ENCODE data around the gene MPPED2. TPM values are rescaled to one million over a fixed set of nuclear protein-coding genes. Genes with fewer than 3 reads are reported as not detected.

MPPED2 gene
- total and polyA plus RNA-seq, 2 donors (not counting 3 experiments of a cell fraction or from before 2014, with no cell fraction given), result not detected

- Histone ChIP-seq H3K4me2 (ENCODE audit: insufficient read depth, low read length) (no peak overlapping the region), H3K9me1 (replicated peaks; ENCODE audit: control insufficient read depth, extremely low read depth, insufficient read depth, low read length) (no peaks in the 10 kb centered on the region), H3K27ac (ENCODE audit: insufficient read depth, low read depth, low read length) (no peak overlapping the region), H3K4me1 (ENCODE audit: control insufficient read depth, extremely low read depth, insufficient read depth, low read length) (no peaks in the 10 kb centered on the region), H4K20me1 (replicated peaks; ENCODE audit: control insufficient read depth, extremely low read depth, insufficient read depth, low read length) (no peaks in the 10 kb centered on the region), H3K36me3 (ENCODE audit: control insufficient read depth in 2 of 2, extremely low read depth in 1 of 2, insufficient read depth in 2 of 2, low read length in 2 of 2) (no peaks in the 10 kb centered on the region), H3K27me3 (ENCODE audit: control insufficient read depth in 2 of 2, insufficient read depth in 2 of 2, low read length in 2 of 2) (no peaks in the 10 kb centered on the region), H3K9ac (replicated peaks; ENCODE audit: extremely low read depth, insufficient read depth, low read length) (no peak overlapping the region), H3K9me3 (replicated peaks; ENCODE audit: control insufficient read depth, insufficient read depth, low read length) (no peaks in the 10 kb centered on the region), H3K4me3 (replicated peaks in 1 of 3; ENCODE audit: insufficient read depth in 1 of 3, low read depth in 1 of 3, low read length in 3 of 3) (no peak overlapping the region), H2AFZ (ENCODE audit: low read depth, low read length) (no peak overlapping the region), H3K79me2 (ENCODE audit: control insufficient read depth, insufficient read depth, low read length) (no peaks in the 10 kb centered on the region)
- no peak for DNase-seq (ENCODE audit: low read depth, low spot score)
- BruUV-seq (replicated peaks), result no TSS peak
- FAIRE-seq, result no peak
- TF ChIP-seq MYC (IDR thresholded peaks at IDR 0.05; ENCODE audit: low read depth, low read length) (no peak), JUN (IDR thresholded peaks at IDR 0.05; ENCODE audit: borderline replicate concordance, insufficient read depth, insufficient read length, low read depth) (no peak), POLR2A (IDR thresholded peaks at IDR 0.05; ENCODE audit: low read depth, low read length) (no peak), CTCF (IDR thresholded peaks at IDR 0.05; ENCODE audit: extremely low read depth in 1 of 2, insufficient read depth in 1 of 2, low read depth in 1 of 2, low read length in 2 of 2) (no peak), FOS (IDR thresholded peaks at IDR 0.05; ENCODE audit: borderline replicate concordance, insufficient read depth, low read length) (no peak), POLR2AphosphoS5 (IDR thresholded peaks at IDR 0.05; ENCODE audit: insufficient read depth, low read depth, low read length) (no peak), EZH2 (IDR thresholded peaks at IDR 0.05; ENCODE audit: borderline replicate concordance, low read depth, low read length, severe bottlenecking) (no peak), GATA2 (IDR thresholded peaks at IDR 0.05; ENCODE audit: insufficient read depth, insufficient read length, low read depth, low read length) (no peak), MAX (IDR thresholded peaks at IDR 0.05; ENCODE audit: insufficient read depth, insufficient read length) (no peak)
- ChIA-PET CTCF (no interaction called here), POLR2A (no interaction called here)
- dilution Hi-C loops (cut with MboI; ENCODE audit: extremely low pct_ligation_motif_present, low sequenced_read_pairs), result no loop called here
- intact Hi-C loops (cut with micrococcal nuclease), result no loop called here
Measured at GRCh38 chr11:30535818-30536217, 50.3 kb downstream of the MPPED2 start.
